Panc1 (cell line): ENCODE results near the gene COL16A1. TPM values are rescaled to one million over a fixed set of nuclear protein-coding genes. Genes with fewer than 3 reads are reported as not detected.

ENCODE experiments used
- ATAC-seq: fragments of 200-7000 bp; cut with Tn5 transposase; 2 replicates; pipeline ENCODE4 v1.9.1; 2020; ENCODE audit warnings: mild to moderate bottlenecking, moderate library complexity
- BruUV-seq: library from RNA; stranded (reverse); fragments of 400-500 nt; replicated peaks from 2 replicates; lab custom pipeline; 2021; lab: Mats Ljungman, UMichigan
- CTCF ChIA-PET: fragments of 300-600 bp; sonication (Branson Sonifier 250); formaldehyde crosslinking; loops from one replicate; lab custom pipeline; 2022; ENCODE audit warnings: antibody characterized with exemption; lab: Charles Lee
- POLR2A ChIA-PET: fragments of 300-600 bp; sonication (Branson Sonifier 250); formaldehyde crosslinking; loops from one replicate; lab custom pipeline; 2022; ENCODE audit warnings: antibody characterized with exemption; lab: Charles Lee
- DNase-seq: peaks from one replicate; pipeline ENCODE4 v3.0.0-alpha.2; 2010; ENCODE audit warnings: low read depth, low spot score
- H3K27ac ChIP-seq: 2 replicates; pipeline ENCODE4 v1.5.1; 2011; ENCODE audit warnings: mild to moderate bottlenecking, low read length, inconsistent platforms
- H3K27me3 ChIP-seq: fragments of 200-500 bp; sonication (Bioruptor generic); 2 replicates; pipeline ENCODE4 v1.6.0; 2014; ENCODE audit warnings: low read length, inconsistent platforms; ENCODE audit not compliant: control insufficient read depth, insufficient read depth
- H3K36me3 ChIP-seq: fragments of 200-500 bp; sonication (Bioruptor generic); 2 replicates; pipeline ENCODE4 v1.5.1; 2014; ENCODE audit warnings: inconsistent platforms, mild to moderate bottlenecking, low read length, moderate library complexity; ENCODE audit not compliant: control insufficient read depth, insufficient read depth
- H3K4me1 ChIP-seq: 2 replicates; pipeline ENCODE4 v1.5.1; 2011; ENCODE audit warnings: inconsistent platforms, mild to moderate bottlenecking, low read length, moderate library complexity; ENCODE audit not compliant: control insufficient read depth, insufficient read depth
- H3K4me3 ChIP-seq, 2 experiments: 2 replicates each; pipeline ENCODE4 v1.5.1; 2011 to 2012; ENCODE audit warnings: low read depth in 2 of 2, low read length in 2 of 2, mild to moderate bottlenecking in 2 of 2, inconsistent platforms in 1 of 2, moderate library complexity in 1 of 2
- H3K9me3 ChIP-seq: fragments of 200-500 bp; sonication (Bioruptor generic); 2 replicates; pipeline ENCODE4 v1.5.1; 2014; ENCODE audit warnings: low read depth, mild to moderate bottlenecking, inconsistent platforms, low read length, moderate library complexity; ENCODE audit not compliant: control insufficient read depth, insufficient read depth
- POLR2AphosphoS5 ChIP-seq: IDR thresholded peaks from 2 replicates; pipeline ENCODE4 v1.6.1; 2012; ENCODE audit warnings: mild to moderate bottlenecking, low read depth, low read length, moderate library complexity
- SIN3A ChIP-seq: IDR thresholded peaks from 2 replicates; pipeline ENCODE4 v1.6.1; 2012; ENCODE audit warnings: low read depth, mild to moderate bottlenecking, low read length, moderate library complexity, borderline replicate concordance; ENCODE audit not compliant: insufficient read depth
- TCF7L2 ChIP-seq: IDR thresholded peaks from 2 replicates; pipeline ENCODE4 v1.6.1; 2011; ENCODE audit warnings: mild to moderate bottlenecking, low read depth, low read length, inconsistent platforms
- in situ Hi-C: cut with HindIII; loops from 2 replicates; pipeline ENCODE4 v1.10.0; 2016; ENCODE audit warnings: low sequenced_read_pairs, low pct_unique_long_range_greater_than_20kb
- intact Hi-C: fragments of 100-400 bp; cut with micrococcal nuclease; formaldehyde crosslinking; loops from one replicate; pipeline ENCODE4 v1.10.0; 2022; ENCODE audit not compliant: unreplicated experiment
- total RNA-seq: library from RNA; stranded (reverse); gene quantifications from one replicate; pipeline ENCODE4 v1.2.1, GENCODE V29; 2021; ENCODE audit not compliant: unreplicated experiment
- TF ChIP-seq, protein P1 (sequence below), 2 experiments: IDR thresholded peaks; 2 replicates each; pipeline ENCODE4 v1.6.1; 2011 to 2012; ENCODE audit warnings: low read depth in 2 of 2, control low read depth in 1 of 2, low read length in 1 of 2, mild to moderate bottlenecking in 1 of 2, moderate library complexity in 1 of 2; ENCODE audit not compliant: insufficient read depth in 1 of 2
- TF ChIP-seq, protein P2 (sequence below): fragments of 450-650 bp; IDR thresholded peaks from 2 replicates; pipeline ENCODE4 v1.5.1; 2017; ENCODE audit warnings: mild to moderate bottlenecking

COL16A1 gene
- total RNA-seq, 1 experiment from 2014 or later: 7.6 TPM

DNA sequence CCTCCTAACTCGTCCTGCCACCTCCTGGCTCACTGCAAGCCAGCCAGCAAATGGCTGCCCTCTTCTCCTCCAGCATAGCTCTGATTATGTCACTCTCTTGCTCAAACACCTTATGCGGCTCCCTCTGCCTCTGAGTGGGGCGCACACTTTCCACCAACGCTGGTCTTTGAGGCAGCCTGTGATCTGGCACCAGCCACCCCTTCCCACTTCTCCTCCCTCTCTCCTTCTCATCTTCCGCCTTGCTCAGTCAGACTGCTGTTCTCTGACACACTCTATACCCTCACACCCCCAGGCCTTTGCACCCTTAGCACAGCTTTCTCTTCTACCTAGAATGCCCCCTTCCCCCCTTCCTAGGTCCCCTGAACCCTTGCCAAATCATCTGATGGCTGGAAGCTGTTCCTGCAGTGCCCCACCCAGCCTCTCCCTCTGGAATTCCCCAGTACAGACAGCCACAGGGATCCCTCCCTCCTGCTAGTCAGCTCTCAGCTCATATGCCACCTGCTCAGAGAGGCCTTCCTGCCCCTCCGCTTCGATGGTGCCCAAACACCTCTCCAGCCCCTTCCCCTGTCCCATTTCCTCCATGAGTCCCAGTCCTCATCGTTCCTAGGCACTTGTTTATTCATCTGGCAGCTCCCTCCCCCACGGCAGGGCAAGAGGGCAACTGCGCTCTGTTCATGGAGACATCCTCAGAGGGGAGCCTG is 37.4 kb downstream of the COL16A1 start:
- CTCF ChIA-PET: interaction anchor here (1.0 to 2.0 kb wide), 3 partner anchors 35 to 123 kb away, joined by 3 to 7 read pairs (median 6); no protein-coding TSS in a partner anchor
- H3K4me3 ChIP-seq: no peak overlapping the region
- intact Hi-C loops (loop anchor here (10.0 kb wide), 1 partner anchor 78 kb away; no protein-coding TSS in a partner anchor), in situ Hi-C loops (no loop called here)
- H3K27me3 ChIP-seq: no peaks in the 10 kb centered on the region
- POLR2A ChIA-PET: no interaction called here
- ATAC-seq: peak; percentile 57
- TF ChIP-seq POLR2AphosphoS5 (no peak), SIN3A (no peak), TCF7L2 (no peak)
- TF ChIP-seq, protein P1, sequence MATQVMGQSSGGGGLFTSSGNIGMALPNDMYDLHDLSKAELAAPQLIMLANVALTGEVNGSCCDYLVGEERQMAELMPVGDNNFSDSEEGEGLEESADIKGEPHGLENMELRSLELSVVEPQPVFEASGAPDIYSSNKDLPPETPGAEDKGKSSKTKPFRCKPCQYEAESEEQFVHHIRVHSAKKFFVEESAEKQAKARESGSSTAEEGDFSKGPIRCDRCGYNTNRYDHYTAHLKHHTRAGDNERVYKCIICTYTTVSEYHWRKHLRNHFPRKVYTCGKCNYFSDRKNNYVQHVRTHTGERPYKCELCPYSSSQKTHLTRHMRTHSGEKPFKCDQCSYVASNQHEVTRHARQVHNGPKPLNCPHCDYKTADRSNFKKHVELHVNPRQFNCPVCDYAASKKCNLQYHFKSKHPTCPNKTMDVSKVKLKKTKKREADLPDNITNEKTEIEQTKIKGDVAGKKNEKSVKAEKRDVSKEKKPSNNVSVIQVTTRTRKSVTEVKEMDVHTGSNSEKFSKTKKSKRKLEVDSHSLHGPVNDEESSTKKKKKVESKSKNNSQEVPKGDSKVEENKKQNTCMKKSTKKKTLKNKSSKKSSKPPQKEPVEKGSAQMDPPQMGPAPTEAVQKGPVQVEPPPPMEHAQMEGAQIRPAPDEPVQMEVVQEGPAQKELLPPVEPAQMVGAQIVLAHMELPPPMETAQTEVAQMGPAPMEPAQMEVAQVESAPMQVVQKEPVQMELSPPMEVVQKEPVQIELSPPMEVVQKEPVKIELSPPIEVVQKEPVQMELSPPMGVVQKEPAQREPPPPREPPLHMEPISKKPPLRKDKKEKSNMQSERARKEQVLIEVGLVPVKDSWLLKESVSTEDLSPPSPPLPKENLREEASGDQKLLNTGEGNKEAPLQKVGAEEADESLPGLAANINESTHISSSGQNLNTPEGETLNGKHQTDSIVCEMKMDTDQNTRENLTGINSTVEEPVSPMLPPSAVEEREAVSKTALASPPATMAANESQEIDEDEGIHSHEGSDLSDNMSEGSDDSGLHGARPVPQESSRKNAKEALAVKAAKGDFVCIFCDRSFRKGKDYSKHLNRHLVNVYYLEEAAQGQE (IDR thresholded peaks at IDR 0.05; ENCODE audit: insufficient read depth in 1 of 2, low read depth in 2 of 2, low read length in 1 of 2): no peak
- TF ChIP-seq, protein P2, sequence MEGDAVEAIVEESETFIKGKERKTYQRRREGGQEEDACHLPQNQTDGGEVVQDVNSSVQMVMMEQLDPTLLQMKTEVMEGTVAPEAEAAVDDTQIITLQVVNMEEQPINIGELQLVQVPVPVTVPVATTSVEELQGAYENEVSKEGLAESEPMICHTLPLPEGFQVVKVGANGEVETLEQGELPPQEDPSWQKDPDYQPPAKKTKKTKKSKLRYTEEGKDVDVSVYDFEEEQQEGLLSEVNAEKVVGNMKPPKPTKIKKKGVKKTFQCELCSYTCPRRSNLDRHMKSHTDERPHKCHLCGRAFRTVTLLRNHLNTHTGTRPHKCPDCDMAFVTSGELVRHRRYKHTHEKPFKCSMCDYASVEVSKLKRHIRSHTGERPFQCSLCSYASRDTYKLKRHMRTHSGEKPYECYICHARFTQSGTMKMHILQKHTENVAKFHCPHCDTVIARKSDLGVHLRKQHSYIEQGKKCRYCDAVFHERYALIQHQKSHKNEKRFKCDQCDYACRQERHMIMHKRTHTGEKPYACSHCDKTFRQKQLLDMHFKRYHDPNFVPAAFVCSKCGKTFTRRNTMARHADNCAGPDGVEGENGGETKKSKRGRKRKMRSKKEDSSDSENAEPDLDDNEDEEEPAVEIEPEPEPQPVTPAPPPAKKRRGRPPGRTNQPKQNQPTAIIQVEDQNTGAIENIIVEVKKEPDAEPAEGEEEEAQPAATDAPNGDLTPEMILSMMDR: no peak
- DNase-seq: no peak
- peaks cover 43% of the 10 kb centered on the region for H3K4me1 ChIP-seq
- no peaks in the 10 kb centered on the region for H3K9me3 ChIP-seq
- peak overlapping the region; percentile 64 for H3K27ac ChIP-seq
- H3K36me3 ChIP-seq: no peaks in the 10 kb centered on the region
- no TSS peak for BruUV-seq

DNA sequence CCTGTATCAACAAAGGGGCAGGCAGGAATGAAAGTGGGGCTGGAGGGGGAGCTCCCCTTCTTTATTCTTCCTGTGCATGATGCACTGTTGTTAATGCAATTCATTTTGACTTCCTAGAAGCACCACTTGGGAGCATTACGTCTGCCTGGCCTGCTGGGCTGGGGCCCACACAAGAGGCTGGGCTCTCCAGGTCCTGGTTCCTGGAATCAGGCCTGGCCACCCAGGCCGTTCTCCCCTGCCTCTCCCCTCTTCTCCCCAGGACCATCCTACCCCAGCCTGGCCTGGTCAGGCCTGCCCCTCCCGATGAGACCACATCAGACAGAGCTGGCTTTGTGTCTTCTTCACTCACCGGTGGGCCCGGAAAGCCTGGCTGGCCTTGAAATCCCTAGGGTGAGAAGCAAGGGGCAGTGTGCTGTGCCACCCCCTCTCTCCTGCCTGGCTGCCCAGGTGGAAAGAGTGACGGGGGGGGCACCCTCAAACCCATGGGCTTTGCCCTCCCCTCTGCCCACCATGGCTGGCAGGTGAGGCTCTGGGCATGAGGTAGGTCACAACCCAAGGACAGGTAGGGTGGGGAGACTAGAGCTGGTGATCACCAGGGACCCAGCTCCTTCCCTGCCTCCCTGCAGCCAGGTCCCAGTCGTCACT is 38.5 kb downstream of the COL16A1 start:
- Histone ChIP-seq H3K27me3 (no peaks in the 10 kb centered on the region), H3K4me3 (no peak overlapping the region), H3K4me1 (peaks cover 39% of the 10 kb centered on the region), H3K9me3 (no peaks in the 10 kb centered on the region), H3K27ac (peak overlapping the region; percentile 64; the same call in 1 of the 2 replicates), H3K36me3 (no peaks in the 10 kb centered on the region)
- no peak for ATAC-seq
- POLR2A ChIA-PET: interaction anchor here (0.6 to 1.1 kb wide), 2 partner anchors 49 to 124 kb away, joined by 3 to 4 read pairs; no protein-coding TSS in a partner anchor
- CTCF ChIA-PET: interaction anchor here (0.6 to 2.0 kb wide), 6 partner anchors 36 to 292 kb away, joined by 3 to 7 read pairs (median 3); no protein-coding TSS in a partner anchor
- in situ Hi-C loops (no loop called here), intact Hi-C loops (loop anchor here (10.0 kb wide), 1 partner anchor 79 kb away; no protein-coding TSS in a partner anchor)
- no TSS peak for BruUV-seq
- TF ChIP-seq, protein P2: no peak
- TF ChIP-seq, protein P1 (IDR thresholded peaks at IDR 0.05; ENCODE audit: insufficient read depth in 1 of 2, low read depth in 2 of 2, low read length in 1 of 2): no peak
- TF ChIP-seq POLR2AphosphoS5 (no peak), SIN3A (no peak), TCF7L2 (no peak)
- DNase-seq: no peak
